EH (cell line): ENCODE measurements around the gene PATJ.
"Not testable (repeated sequence)": the region's sequence is repeated elsewhere in the genome, so short reads cannot be mapped to it uniquely, and the experiment has no call there.

Source experiments
- DNase-seq: peaks from one replicate; pipeline ENCODE4 v3.0.0-alpha.2; 2015; ENCODE audit warnings: low read depth

PATJ gene

GRCh38 chr1:61743716-61744580, 1.7 kb downstream of the PATJ start:
- peak; percentile 63 for DNase-seq

- peak; percentile 50 for DNase-seq
Observed at GRCh38 chr1:61746813-61747212, 4.5 kb downstream of the PATJ start.

- DNase-seq, result no peak
Observed at GRCh38 chr1:61748566-61748965, 6.3 kb downstream of the PATJ start.

GRCh38 chr1:61749574-61749973, 7.3 kb downstream of the PATJ start:
- no peak for DNase-seq

GRCh38 chr1:61752921-61753389, 10.7 kb downstream of the PATJ start:
- no peak for DNase-seq

- DNase-seq, result no peak
Observed at GRCh38 chr1:61753998-61754508, 11.8 kb downstream of the PATJ start.

- DNase-seq, result no peak
Observed at GRCh38 chr1:61754545-61754944, 12.3 kb downstream of the PATJ start.

GRCh38 chr1:61756773-61757172, 14.5 kb downstream of the PATJ start:
- no peak for DNase-seq

- DNase-seq, result peak; percentile 73
Observed at GRCh38 chr1:61757950-61758349, 15.7 kb downstream of the PATJ start.

GRCh38 chr1:61770131-61770530, 27.9 kb downstream of the PATJ start:
- no peak for DNase-seq

- DNase-seq, result no peak
Observed at GRCh38 chr1:61776091-61776490, 33.8 kb downstream of the PATJ start.

GRCh38 chr1:61779231-61779630, 37.0 kb downstream of the PATJ start:
- no peak for DNase-seq

GRCh38 chr1:61781151-61781550, 38.9 kb downstream of the PATJ start:
- no peak for DNase-seq

GRCh38 chr1:61782771-61783170, 40.5 kb downstream of the PATJ start:
- DNase-seq, result no peak

- no peak for DNase-seq
Observed at GRCh38 chr1:61784726-61785125, 42.4 kb downstream of the PATJ start.

- DNase-seq, result no peak
Observed at GRCh38 chr1:61790837-61791236, 48.6 kb downstream of the PATJ start.

GRCh38 chr1:61797045-61797755, 54.9 kb downstream of the PATJ start:
- peak; percentile 16 for DNase-seq

GRCh38 chr1:61801047-61801446, 58.8 kb downstream of the PATJ start:
- DNase-seq, result not testable (repeated sequence)

- DNase-seq, result peak; percentile 44
Observed at GRCh38 chr1:61807606-61808140, 65.4 kb downstream of the PATJ start.

GRCh38 chr1:61808321-61808720, 66.0 kb downstream of the PATJ start:
- no peak for DNase-seq

GRCh38 chr1:61808968-61809367, 66.7 kb downstream of the PATJ start:
- peak; percentile 74 for DNase-seq

GRCh38 chr1:61812916-61813315, 70.6 kb downstream of the PATJ start:
- no peak for DNase-seq

GRCh38 chr1:61816191-61816590, 73.9 kb downstream of the PATJ start:
- no peak for DNase-seq
